ENCODE measurements around the gene DVL1.

GRCh38 chr1:1320666-1321448, 28.4 kb downstream of the DVL1 start:
- TF ChIP-seq SUZ12 (IDR thresholded peaks at IDR 0.05; ENCODE audit: unreplicated experiment) (no peak), JUND (IDR thresholded peaks at IDR 0.05; ENCODE audit: low read depth, low read length) (no peak), EP300 (IDR thresholded peaks at IDR 0.05; ENCODE audit: borderline replicate concordance in 1 of 2, control insufficient read depth in 1 of 2, low read depth in 2 of 2, low read length in 2 of 2) (no peak), CTCF (IDR thresholded peaks at IDR 0.05 in 2 of 3, conservative IDR thresholded peaks at IDR 0.05 in 1 of 3; ENCODE audit: control insufficient read depth in 2 of 3, extremely low read depth in 1 of 3, insufficient read depth in 1 of 3, low read depth in 3 of 3, low read length in 3 of 3) (no peak), POLR2A (IDR thresholded peaks at IDR 0.05; ENCODE audit: low read depth, low read length) (no peak), RAD51 (IDR thresholded peaks at IDR 0.05) (no peak), SMC3 (IDR thresholded peaks at IDR 0.05; ENCODE audit: borderline replicate concordance, low read length) (no peak), CEBPB (IDR thresholded peaks at IDR 0.05; ENCODE audit: borderline replicate concordance in 1 of 2, low read depth in 2 of 2, low read length in 2 of 2) (no peak), ZBTB11 (CRISPR knock-in tag; IDR thresholded peaks at IDR 0.05) (no peak), SIX5 (IDR thresholded peaks at IDR 0.05; ENCODE audit: low read depth, low read length, severe bottlenecking) (no peak), SPI1 (IDR thresholded peaks at IDR 0.05; ENCODE audit: borderline replicate concordance, insufficient read depth, low read depth, low read length) (no peak), TARDBP (IDR thresholded peaks at IDR 0.05; ENCODE audit: borderline replicate concordance) (no peak), PBX3 (IDR thresholded peaks at IDR 0.05; ENCODE audit: insufficient replicate concordance, low read depth, low read length) (no peak), NRF1 (conservative IDR thresholded peaks at IDR 0.05; ENCODE audit: low read depth, low read length) (no peak)
